LHCN-M2 (cell line): ENCODE data around the gene PRKCG. TPM values are rescaled to one million over a fixed set of nuclear protein-coding genes. Genes with fewer than 3 reads are reported as not detected.
A peak's percentile ranks its signal among the peaks of the same experiment; 100 is the strongest.

Source experiments
- DNase-seq: peaks from one replicate; pipeline ENCODE4 v3.0.0-alpha.2; 2012; ENCODE audit warnings: low read depth
- total RNA-seq: library from RNA; depleted of rRNA; stranded (reverse); fragments of >200 nt; gene quantifications from 2 replicates; pipeline ENCODE4 v1.2.3, GENCODE V29; 2014

The PRKCG gene
- total RNA-seq, 1 experiment from 2014 or later, result not detected

DNA sequence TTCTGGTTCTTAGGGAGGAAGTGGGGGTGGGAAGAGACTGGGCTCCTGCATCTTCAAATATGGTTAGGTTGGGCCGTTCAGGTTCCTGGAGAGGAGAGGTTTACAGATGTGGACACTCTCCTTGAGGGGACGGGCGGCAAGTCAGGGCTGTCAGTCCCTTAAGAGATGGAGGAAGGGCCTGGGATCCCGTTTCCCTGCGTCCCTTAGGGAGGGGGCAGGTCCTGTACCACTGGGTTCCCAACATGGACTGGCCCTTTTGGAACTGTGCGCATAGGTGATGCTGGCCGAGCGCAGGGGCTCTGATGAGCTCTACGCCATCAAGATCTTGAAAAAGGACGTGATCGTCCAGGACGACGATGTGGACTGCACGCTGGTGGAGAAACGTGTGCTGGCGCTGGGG is 16.2 kb downstream of the PRKCG start:
- DNase-seq, result no peak

GRCh38 chr19:53898636-53899341 is 16.8 kb downstream of the PRKCG start:
- no peak for DNase-seq

DNA sequence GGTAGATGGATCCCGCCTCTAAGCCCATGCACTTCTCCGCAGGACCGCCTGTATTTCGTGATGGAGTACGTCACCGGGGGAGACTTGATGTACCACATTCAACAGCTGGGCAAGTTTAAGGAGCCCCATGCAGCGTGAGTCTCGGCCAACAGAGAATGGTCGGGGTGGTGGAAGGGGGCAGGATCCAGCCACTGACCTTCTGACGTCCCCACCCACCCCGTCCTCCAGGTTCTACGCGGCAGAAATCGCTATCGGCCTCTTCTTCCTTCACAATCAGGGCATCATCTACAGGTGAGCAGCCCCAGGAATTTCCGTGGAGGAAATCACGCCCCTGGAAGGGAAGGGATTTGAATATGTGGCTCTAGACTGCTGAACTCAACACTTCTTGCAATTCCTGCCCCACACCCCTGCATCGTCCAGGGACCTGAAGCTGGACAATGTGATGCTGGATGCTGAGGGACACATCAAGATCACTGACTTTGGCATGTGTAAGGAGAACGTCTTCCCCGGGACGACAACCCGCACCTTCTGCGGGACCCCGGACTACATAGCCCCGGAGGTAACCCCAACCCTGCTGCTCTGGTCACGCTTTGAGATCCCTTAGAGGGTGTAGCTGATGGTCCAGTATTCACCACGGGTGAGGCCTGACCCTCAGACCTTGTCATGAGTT is 18.3 kb downstream of the PRKCG start:
- no peak for DNase-seq

DNA sequence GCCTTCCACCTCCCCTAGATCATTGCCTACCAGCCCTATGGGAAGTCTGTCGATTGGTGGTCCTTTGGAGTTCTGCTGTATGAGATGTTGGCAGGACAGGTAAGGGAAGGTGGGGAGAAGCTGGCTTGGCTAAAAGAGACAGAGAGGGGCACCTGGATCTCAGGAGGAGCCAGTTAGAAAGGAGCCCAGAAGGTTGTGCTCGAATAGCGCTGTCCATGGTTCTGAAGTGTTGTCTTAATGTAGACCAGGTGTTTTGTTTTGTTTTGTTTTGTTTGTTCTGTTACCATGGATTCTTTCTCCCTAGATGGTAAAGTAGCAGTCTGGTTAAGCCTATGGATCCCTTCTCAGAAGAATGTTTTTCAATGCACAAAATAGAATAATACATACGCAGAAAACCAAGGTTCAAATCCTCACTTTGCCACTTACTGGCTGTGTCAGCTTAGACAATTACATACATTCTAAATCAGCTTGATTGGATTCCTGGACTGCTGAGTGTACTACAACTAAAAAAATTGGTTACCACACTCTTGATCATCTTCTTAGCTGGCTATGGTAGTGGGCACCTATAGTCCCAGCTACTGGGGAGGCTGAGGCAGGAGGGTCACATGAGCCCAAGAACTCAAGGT is 21.2 kb downstream of the PRKCG start:
- no peak for DNase-seq

- DNase-seq, result no peak
These were observed 22.9 kb downstream of the PRKCG start for GRCh38 chr19:53904909-53905308.

- DNase-seq, result no peak
These were observed 23.8 kb downstream of the PRKCG start for GRCh38 chr19:53905787-53906186.

- DNase-seq, result no peak
These were observed 24.5 kb downstream of the PRKCG start for GRCh38 chr19:53906211-53907192.

DNA sequence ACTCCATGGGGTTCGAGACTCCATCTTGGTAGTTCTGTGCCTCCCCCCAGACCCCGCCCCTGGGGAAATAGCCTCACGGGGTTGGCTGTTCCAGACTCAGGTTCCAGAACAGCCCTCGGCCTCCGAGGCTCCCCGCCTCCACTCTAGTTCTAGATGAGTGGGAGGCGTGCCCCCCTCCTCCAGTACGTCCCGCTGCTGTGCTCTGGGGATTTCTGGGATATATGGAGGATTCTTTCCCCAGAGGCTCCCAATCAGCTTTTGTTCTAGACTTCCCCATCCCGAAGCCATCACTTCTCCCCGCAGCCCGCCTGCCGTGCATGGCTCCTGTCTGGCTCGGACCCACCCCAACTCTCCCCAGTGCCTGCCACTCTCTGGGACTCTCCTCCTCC is 25.2 kb downstream of the PRKCG start:
- no peak for DNase-seq

DNA sequence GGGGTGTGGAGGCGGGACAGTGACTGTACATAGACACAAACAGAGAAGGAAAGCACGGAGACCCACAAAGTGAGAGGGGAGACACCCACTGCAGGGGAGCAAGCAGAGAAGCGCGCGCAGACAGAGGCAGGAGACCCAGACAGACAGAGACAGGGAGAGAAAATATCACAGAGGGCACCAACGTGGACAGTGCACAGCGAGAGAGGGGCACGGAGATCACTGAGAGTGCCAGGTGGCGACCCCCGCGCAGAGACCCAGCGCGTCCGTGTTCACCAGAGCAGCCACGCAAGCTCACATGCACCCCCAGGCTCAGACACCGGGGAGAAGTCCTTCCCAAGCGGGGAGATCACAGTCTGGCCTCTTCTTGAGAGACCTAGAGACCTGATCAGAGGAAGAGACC is 25.7 kb downstream of the PRKCG start:
- DNase-seq, result no peak

DNA sequence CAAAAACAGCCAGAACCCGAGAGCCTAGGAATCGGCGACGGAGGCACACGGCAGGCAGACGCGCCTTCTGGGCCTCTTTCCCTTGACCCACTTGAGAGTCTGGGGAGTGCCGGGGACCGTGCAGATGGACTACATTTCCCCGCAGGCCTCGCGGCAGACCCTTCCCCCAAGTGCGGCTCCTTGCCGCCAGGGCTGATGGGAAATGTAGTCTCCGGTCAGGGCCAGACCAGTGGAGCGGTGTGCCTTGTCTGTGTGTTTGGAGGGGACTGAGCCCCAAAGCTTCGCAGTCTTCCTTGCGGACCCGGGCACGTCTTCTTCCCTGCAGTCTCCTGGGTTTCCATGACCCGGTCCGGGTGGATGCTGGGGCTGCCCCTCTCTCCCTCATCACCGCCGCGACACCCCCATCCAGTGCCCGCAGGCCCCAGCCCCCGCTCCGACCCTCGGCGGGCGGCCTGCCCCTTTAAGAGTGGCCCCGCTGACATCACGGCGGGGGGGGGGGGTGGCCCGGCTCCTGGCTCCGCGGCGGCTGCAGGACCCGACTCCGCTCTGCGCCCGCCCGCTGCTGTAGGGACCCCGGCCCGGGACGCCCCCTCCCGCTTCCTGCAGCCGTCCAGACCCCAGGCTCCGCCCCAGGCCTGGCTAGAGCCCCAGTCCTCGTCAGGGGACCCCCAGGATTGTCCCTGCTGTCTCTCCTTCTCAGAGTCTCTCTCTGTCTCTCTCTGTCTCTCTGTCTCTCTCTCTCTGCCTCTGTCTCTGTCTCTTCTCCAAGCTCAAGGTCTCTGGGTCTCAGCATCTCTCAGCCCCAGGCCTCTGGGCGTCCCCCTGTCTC is 26.3 kb downstream of the PRKCG start:
- peak; percentile 25 for DNase-seq

DNA sequence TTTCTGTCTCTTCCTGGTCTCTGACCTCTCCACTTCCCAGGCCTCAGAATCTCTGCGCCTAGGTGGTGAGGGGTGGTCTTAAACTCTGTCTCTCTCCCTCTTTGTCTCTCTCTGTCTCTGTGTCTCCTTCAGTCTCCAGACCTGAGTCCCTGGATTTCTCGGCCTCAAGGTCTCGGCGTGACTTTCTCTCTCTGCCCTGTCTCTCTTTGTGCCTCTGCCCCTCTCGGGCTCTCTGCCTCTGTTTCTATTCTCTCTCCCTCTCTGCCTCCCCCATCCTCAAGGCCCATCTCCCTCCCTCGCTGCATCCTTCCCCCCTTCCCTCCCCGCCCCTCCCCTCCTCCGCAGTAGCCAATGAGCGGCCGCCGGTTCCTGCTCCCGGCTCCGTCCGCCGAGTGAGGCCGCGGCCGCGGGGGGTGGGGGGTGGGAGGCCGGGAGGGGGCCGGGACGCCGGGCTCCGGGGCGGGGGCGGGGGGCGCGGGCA is 27.0 kb downstream of the PRKCG start, which contains the start of gene CACNG7:
CACNG7 (plus strand) TSS at position 344 of the 481 bp plus-strand sequence. CDS start 3,554 bp downstream, outside the sequence.
- no peak for DNase-seq

DNA sequence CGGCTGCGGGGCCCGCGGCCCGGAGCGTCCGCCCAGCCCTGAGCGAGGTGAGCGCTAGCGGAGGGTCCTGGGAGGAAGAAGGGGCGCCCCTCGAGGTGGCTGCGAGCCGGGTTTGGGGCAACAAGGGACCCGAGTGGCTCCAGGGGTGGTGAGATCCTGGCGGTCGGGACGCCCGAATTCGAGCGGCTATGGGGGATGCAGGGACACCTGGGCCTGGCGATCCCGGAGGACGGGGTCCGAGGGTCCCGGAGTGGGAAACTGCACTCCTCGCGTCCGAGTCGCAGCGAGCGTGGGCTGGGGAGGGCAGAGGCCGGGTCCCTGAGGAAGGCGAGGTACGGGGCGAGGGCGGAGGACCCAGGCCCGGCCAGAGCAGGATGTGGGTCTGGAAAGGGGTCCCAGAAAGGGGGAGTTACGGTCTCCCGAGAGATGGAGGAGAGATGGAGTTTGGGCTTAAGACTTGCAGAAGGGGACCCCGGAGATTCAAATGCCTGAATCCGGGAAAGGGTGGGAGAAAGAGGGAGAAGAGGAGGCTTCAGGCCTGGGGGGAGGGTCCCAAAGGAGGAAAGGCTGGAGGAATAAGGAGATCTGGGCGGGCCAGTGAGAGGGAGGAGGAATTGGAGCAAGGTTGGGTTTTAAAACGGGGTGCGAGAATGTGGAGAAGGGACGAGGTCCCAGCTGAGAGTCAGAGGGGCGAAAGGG is 27.6 kb downstream of the PRKCG start:
- DNase-seq, result no peak

- no peak for DNase-seq
These were observed 28.1 kb downstream of the PRKCG start for GRCh38 chr19:53910170-53910518.

DNA sequence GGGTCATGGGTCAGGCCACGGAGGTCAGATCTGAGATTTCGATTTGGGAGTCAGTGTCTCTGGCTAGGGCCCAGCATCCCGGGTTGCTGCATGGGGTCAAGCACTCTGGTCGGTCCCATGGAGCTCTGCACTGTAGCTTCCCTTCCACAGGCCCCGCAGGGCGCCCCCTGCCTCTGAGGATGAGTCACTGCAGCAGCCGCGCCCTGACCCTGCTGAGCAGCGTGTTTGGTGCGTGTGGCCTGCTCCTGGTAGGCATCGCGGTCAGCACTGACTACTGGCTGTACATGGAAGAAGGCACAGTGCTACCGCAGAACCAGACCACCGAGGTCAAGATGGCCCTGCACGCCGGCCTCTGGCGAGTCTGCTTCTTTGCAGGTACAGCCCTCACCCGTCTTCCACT is 30.7 kb downstream of the PRKCG start:
- DNase-seq, result no peak

GRCh38 chr19:53915000-53915399 is 33.0 kb downstream of the PRKCG start:
- DNase-seq, result no peak

DNA sequence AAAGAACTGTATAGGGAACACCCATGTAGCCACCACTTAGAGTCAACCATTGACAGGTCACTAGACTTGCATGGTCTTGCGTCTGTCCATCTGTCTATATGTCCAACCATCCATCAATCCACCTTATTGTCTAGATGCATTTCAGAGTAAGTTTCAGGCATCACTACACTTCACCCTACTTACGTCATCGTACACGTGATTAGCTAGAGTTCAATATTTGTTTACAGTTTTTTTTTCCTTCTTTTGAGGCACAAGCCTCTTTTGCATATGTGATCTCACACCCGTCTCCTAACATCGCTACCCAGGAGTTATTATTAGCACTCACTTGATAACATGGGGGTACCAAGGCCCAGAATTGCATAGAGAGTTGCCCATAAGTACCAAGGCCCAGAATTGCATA is 34.0 kb downstream of the PRKCG start:
- DNase-seq, result no peak

- DNase-seq, result no peak
These were observed 35.4 kb downstream of the PRKCG start for GRCh38 chr19:53917356-53917755.

DNA sequence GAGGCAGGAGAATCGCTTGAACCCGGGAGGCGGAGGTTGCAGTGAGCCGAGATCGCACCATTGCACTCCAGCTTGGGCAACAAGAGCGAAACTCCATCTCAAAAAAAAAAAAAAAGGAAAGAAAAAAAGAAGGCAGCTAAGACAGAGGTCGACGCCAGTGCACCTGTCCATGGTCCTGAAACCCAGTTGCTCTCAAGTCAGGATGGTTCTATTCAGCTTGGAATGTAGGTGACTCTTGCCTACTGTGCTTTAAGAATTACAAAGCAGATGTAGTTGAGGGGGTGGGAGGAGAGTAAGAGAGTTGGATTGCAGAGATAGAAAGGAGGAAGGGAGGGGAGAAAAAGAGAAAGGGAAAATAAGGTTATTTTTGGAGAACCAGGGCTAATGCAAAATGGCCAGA is 45.7 kb downstream of the PRKCG start:
- peak; percentile 46 for DNase-seq

- no peak for DNase-seq
These were observed 54.0 kb downstream of the PRKCG start for GRCh38 chr19:53936029-53936428.
